GM19035 (cell line): ENCODE results near the gene NPIPB6.
"Not testable (repeated sequence)": the region's sequence is repeated elsewhere in the genome, so short reads cannot be mapped to it uniquely, and the experiment has no call there.

Experiments
- ATAC-seq: cut with Tn5 transposase; IDR thresholded peaks from one replicate; pipeline ENCODE4 v1.9.1; 2021; ENCODE audit not compliant: unreplicated experiment

NPIPB6 gene

DNA sequence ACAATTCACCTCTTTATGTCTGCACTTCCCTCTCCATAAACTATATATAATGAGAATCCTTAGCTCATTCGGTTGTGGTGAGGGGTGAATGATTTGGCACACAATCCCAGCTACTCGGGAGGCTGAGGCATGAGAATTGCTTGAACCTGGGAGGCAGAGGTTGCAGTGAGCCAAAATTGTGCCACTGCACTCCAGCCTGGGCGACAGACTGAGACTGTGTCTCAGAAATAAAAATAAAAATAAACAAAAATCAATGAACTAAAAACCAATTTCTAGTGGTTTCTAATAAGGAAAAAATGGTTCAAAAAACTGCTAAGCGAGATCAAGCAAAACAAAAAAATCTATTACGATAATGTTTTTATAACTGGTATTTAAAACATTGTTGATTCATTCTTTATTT is at the start of gene NPIPB6:
Gene NPIPB6 (minus strand): TSS at position 101 of the 400 bp plus-strand sequence. CDS start 686 bp downstream, outside the sequence.
- not testable (repeated sequence) for ATAC-seq

- ATAC-seq = peak; percentile 96
Observed at GRCh38 chr16:28403220-28404072, 40.1 kb upstream of the NPIPB6 start, which contains the start of gene EIF3CL. Gene EIF3CL (minus strand): TSS chr16:28403841. CDS start chr16:28403618, 223 bp downstream.

DNA sequence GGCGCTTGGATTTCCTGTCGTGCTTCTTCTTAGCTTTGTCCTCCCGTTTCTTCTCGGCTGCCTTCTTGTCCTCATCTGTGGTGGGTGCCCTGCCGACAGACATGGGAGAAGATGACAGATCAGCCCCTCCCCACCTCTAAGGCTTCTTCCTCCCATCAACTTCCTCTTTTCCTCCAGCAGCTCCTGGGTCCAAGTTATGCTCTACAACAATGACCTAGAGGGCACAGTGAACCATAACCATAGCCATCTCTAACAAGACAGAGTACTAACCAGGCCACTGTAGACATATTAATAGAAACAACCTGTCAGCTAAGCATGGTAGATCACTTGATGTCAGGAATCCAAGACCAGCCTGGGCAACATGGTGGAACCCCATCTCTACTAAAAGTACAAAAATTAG is 28.7 kb upstream of the NPIPB6 start:
- ATAC-seq = not testable (repeated sequence)

- ATAC-seq = not testable (repeated sequence)
Observed at GRCh38 chr16:28382177-28382867, 19.0 kb upstream of the NPIPB6 start.

DNA sequence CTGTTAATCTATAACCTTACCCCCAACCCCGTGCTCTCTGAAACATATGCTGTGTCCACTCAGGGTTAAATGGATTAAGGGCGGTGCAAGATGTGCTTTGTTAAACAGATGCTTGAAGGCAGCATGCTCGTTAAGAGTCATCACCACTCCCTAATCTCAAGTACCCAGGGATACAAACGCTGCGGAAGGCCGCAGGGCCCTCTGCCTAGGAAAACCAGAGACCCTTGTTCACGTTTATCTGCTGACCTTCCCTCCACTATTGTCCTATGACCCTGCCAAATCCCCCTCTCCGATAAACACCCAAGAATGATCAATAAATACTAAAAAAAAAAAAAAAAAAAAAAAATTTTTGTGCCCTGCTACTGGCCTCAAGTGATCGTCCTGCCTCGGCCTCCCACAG is 14.5 kb upstream of the NPIPB6 start:
- ATAC-seq = not testable (repeated sequence)

GRCh38 chr16:28377108-28377625 is 13.9 kb upstream of the NPIPB6 start:
- not testable (repeated sequence) for ATAC-seq

DNA sequence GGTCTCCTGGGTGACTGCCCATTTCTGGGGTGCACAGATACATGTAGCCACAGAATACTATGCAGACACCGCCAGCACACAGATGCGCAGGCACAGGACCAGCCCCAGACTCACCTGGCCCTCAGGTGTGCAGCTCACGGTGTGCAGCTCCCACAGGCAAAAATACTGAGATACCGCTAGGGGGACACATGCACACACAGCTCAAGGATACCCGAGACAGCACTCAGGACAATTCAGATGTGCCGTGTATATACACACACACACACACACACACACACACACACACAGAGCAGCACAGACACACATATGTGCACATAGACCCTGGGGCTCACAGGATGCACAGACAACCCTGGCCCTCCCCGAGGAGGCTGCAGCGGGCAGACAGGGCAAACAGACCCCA is 11.8 kb upstream of the NPIPB6 start:
- not testable (repeated sequence) for ATAC-seq

- ATAC-seq = not testable (repeated sequence)
Observed at GRCh38 chr16:28374281-28374680, 11.0 kb upstream of the NPIPB6 start.

DNA sequence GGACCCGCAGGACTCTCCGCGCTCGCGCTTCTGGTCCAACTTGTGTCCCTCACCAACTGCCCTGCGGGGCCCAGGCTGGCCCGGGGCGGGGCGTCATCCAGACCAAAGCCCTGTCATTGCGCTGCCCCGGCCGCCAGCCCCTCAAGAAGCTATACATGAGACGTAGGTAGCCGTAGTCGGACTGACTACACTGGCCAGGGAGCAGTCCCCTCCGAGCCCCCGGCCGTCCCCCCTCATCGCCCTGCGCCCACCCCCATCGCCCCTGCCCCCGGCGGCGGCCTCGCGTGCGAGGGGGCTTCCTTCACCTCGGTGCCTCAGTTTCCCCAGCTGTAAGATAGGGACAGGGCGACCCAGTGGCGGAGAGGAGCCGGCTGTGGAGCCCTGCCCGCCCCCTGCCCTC is 4.6 kb upstream of the NPIPB6 start:
- not testable (repeated sequence) for ATAC-seq

- ATAC-seq = peak; percentile 85
Observed at GRCh38 chr16:28364268-28365173, 1.2 kb upstream of the NPIPB6 start.

GRCh38 chr16:28362600-28362999 is 708 bp downstream of the NPIPB6 start:
- not testable (repeated sequence) for ATAC-seq

DNA sequence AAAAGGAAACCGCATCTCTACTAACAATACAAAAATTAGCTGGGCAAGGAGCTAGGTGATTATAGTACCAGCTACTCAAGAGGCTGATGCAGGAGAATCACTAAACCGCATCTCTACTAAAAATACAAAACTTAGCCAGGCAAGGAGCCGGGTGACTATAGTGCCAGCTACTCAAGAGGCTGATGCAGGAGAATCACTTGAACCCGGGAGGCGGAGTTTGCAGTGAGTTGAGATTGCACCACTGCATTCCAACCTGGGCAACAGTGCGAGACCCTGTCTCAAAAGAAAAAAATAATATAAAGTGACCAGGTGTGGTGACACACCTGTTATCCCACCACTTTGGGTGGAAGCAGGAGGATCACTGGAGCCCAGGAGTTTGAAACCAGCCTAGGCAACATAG is 25.1 kb downstream of the NPIPB6 start:
- not testable (repeated sequence) for ATAC-seq

DNA sequence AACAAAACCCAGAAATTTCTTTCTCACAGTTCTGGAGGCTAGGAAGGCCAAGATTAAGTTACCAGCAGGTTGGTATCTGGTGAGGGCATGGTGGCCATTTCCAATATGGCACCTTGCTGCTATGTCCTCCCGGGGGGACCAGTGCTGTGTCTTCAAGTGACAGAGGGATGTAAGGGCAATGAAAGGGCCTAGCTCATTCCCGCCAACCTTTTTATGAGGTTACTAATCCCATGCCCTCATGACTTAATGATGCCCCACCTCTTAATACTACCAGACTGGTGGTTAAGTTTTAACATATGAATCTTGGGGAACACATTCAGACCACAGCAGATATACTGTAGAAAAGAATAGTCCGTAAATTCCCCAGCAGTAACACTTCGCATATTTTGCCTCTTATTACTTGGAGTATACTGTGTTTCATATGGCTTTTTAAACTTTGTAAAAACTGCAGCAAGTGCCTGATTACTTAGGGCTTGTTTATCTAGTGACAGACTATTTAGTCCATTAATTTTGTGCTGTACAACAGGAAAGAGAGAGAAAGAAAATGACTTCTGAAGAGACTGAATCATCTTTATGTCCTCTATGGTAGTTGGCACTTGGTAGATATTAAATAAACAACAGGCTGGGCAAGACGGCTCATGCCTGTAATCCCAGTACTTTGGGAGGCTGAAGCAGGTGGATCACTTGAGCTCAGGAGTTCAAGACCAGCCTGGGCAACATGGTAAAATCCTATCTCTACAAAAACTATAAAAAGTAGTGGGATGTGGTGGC is 26.2 kb downstream of the NPIPB6 start:
- ATAC-seq = not testable (repeated sequence)

DNA sequence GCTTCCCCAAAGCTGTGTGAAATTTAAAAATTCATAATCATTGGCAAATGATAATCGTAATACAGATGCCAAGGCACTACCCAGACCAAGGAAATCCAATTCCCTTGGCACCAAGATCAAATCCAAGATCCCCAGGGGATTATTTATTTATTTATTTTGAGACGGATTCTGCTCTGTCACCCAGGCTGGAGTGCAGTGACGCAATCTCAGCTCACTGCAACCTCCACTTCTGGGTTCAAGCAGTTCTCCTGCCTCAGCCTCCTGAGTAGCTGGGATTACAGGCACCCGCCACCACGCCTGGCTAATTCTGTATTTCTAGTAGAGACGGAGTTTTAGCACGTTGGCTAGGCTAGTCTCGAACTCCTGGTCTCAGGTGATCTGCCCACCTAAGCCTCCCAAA is 27.6 kb downstream of the NPIPB6 start:
- not testable (repeated sequence) for ATAC-seq

DNA sequence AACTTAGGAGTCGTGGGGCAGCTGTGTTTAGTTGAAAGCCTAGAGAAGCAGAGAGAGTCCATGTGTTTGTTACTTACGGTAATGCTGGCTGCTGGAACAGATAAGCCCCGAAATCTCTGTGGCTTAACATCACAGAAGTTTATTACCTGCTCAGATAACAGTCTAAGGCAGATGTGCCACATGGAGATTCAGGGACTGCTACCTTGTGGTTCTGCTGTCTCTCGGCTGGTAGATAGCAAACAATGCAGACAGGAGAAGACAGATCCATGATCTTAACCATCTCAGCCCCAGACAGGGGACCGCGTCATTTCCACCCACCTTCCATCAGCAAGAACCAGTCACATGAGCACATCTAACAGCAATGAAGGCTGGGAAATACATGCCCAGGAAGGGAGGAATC is 30.7 kb downstream of the NPIPB6 start:
- ATAC-seq = not testable (repeated sequence)

DNA sequence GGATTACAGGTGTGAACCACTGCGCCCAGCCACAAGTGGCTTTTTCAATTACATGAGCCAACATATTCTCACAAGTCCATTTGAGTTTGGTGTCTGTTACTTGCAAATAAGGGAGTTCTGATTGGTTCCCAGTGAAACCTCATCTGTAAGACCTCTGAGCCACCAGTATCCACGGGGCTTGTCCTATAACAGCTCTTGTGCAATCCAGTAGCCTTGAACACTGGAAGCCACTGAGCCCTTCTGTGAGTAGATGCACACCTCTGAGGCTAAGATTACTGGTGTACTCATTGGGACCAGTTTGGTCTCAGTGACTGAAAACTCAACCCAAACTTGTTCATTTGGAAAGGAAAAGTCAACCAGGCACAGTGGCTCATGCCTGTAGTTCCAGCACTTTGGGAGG is 32.3 kb downstream of the NPIPB6 start:
- ATAC-seq = not testable (repeated sequence)

GRCh38 chr16:28330232-28330631 is 33.1 kb downstream of the NPIPB6 start:
- ATAC-seq = not testable (repeated sequence)

DNA sequence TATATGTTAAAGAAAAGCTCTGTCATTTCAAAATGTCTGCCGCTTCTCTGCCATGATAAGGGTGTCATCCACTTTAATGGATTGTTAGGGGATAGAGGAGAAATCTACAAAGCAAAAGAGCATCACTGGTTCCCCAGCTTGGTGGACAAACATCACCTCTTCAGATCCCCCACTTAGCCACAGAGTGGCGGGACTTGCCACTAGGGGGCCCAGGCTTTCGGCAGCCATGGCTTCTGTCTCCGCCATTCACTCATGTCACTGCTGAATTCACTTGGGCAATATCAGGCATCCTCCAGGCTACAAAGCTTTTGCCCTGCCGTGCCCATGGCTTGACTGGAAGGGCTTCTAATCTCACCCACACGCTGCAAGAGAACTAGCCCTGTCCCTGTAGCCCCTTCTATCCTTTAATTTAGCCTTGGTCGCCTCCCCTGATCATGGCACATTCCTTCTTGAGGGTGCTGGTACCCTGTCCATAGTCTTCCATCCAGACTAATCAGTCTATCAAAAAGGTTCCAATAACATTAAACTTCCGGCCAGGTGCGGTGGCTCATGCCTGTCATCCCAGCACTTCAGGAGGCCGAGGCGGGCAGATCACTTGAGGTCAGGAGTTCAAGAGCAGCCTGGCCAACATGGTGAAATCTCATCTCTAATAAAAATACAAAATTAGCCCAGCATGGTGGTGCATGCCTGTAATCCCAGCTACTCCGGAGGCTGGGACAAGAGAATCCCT is 36.3 kb downstream of the NPIPB6 start:
- no peak for ATAC-seq

GRCh38 chr16:28324887-28325279 is 38.4 kb downstream of the NPIPB6 start:
- no peak for ATAC-seq
